CD4-positive, alpha-beta T cell treated with Interleukin-15 for 4 hours (primary cell): ENCODE results near the gene SIM1.

Source experiments
- DNase-seq: peaks from one replicate; pipeline ENCODE4 v3.0.0-alpha.2; 2020; ENCODE audit warnings: low spot score

Gene SIM1

DNA sequence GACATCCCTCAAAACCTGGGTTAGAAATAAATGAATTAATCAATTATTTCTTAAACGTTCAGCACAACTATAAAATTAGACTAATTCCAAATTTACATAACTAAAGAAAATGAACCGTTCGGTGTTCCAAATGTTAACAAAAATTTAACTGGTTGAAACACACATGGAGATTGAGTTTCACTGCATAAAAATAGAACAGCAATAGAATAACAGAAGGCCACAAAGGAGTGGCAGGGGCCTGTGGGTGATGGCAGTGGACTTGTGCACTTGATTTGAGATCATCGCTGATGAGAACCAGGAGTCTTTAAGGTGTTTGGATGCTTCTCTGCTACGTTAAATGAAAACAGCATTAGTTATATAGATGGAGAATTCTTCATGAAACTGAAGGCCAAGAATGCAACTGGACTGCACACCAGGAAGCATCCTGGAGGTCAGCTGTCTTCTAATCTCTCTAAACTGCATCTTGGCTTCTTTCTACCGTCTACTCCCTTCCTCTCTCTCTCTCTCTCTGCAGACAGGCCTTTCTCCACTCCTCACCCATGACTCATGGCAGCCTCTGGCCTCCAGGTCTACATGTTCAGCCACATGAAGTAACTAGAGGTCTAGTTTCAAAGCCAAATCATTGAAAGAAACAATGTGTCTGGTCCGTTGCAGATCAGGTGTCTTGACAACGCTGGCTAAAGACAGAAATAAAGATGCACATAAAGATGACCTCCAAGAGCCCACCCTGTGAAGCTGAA, 111.3 kb downstream of the SIM1 start:
- no peak for DNase-seq

GRCh38 chr6:100350139-100350538, 114.6 kb downstream of the SIM1 start:
- no peak for DNase-seq

- DNase-seq: no peak
Measured at GRCh38 chr6:100349366-100349765, 115.4 kb downstream of the SIM1 start.

GRCh38 chr6:100347901-100348550, 116.7 kb downstream of the SIM1 start:
- DNase-seq: no peak

DNA sequence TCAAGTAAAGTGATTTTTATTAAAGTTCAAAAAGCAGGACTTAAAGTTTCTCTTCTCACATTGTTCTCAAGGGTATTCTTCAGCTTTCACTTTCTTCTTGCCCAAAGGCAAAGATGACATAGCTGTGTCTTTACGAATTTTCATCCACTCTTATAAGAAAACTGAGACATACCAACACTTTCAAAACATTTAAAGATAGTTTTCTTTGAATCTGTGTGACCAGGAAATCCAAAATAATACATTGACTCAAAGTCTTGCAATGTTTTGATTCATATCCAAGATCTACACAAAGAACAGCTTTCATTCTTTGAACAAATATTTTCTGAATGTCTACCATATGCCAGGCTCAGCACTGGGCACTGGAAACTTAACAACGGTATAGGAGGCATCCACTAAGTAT, 117.9 kb downstream of the SIM1 start:
- DNase-seq: no peak

DNA sequence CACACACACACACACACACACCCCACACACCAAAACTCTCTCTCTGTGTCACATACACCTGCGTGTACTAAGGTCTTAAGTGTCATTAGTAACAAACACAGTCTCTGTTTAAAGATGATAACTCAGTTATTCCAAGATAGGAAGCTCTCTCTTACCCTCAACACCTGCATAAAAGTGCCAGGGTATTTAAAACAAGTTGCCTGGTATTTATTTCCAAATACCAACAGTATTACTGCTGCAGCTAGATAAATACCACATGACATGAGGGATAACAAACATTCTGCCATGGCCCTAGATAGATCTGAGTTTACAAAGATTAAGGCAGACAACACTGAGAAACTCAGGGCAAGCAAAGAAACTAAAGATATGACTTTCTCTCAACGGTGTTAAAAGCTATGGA, 118.5 kb downstream of the SIM1 start:
- no peak for DNase-seq

GRCh38 chr6:100344761-100345160, 120.0 kb downstream of the SIM1 start:
- no peak for DNase-seq

GRCh38 chr6:100344321-100344720, 120.4 kb downstream of the SIM1 start:
- no peak for DNase-seq

DNA sequence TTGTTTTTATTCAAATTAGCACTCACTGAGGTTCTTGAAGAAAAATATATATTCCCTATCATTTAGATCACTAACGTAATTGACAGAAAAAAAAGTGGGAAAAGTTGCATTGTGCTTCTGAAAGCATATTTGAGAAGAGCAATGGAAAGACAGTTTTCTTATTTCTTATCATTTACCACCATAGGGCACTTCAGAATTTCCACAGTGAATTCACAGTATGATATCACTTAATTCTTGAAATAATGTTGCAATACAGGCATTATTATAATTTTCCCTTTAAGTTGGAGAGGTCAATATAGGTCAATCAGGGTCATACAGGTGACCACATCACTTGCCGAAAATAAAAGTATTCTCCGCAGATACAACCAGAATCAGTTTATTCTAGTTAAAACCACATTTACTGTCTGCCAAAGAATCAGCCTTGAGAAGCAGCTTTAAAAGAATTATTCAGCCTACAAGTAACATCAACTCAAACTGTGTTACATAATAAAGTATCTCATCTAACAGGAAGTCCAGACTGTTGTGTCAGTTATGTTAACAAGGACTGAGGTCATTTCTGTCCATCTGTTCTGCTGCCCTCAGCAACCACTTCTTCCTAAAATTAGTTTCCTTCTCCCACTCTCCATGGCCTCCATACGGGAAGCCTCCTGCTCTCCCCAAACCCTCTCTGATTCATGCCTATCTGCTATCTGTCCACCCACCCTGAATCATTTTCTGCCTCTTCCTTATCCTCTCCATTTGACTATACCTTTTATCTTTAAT, 121.2 kb downstream of the SIM1 start:
- no peak for DNase-seq

DNA sequence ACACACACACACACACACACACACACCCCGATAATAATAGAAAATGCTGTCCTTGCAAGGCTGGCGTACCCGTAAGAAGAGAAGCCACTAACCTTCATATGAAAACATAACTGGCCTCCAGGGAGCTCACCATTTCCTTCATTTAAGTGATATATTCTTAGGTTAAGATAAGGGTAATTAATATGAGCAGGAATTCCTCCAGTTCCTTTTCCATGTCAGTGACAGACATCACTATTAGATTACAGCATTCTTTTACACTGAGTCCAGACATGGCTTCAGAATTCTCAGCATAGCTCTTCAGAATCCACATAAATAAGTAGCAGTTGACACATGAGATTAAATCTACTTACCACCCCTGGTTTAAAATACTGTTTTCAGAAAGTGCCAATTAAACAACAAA, 121.9 kb downstream of the SIM1 start:
- DNase-seq: no peak

DNA sequence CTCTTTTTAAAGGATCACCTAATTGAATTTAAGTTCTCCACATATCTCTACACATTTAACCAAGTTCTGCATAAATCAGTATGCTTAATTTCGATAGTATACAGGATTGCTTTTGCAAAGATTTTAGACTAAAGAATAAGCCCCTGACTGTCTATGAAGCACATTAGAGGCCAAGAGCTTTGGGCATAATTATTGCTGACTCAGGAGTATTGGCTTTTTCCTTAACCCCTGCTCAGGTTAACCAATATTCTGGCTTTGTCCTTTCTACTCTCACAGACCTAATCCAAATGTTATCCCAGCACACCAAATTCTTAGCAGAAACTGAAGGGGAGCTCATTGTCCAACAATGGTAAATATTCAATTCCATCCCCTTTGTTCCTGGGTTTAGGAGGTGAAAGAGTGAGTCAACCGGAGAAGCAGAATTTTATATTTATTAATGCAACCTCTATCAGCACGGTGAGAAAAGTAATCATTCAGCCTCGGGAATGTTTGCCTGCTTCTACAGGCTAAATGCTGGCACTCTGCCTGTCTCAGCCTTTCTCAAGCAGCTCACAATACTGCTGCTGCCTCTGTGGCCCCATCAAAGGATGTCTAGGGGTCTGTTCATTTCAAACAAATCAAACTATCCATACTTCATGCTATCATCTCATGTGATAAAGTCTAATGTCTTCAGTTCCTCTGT, 125.0 kb downstream of the SIM1 start:
- no peak for DNase-seq

GRCh38 chr6:100338090-100338489, 126.6 kb downstream of the SIM1 start:
- no peak for DNase-seq

DNA sequence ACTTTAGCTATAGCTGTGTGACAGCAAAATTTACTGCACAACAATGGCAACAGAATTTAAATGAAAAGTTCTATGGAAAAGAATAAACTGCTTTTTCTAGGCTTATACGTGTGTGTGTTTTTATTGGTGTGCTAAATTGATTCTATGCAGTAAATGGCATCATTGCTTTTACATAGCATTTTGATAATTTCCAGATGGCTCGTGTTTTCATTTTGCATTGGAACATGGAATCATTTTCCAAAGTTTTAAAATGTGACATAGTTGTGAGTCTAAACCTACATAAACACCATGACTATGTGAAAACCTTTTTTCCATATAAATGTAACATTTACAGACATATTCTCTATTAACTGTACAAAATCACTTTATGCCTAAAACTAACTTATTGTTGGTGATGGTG, 127.8 kb downstream of the SIM1 start:
- DNase-seq: no peak

GRCh38 chr6:100335991-100336390, 128.7 kb downstream of the SIM1 start:
- DNase-seq: no peak
